OCI-LY1 (cell line): ENCODE results near the gene AFAP1.

Source experiments
- H2AFZ ChIP-seq: fragments of 200-600 bp; sonication (generic), shearing (Covaris generic); 2 replicates; pipeline ENCODE4 v1.6.0; 2014; ENCODE audit warnings: antibody characterized with exemption, mild to moderate bottlenecking, low read length
- H3F3A ChIP-seq: fragments of 200-600 bp; sonication (generic), shearing (Covaris generic); 2 replicates; pipeline ENCODE4 v1.6.0; 2014; ENCODE audit warnings: mild to moderate bottlenecking, antibody characterized with exemption, low read length, moderate library complexity; ENCODE audit not compliant: insufficient read depth
- H3K27ac ChIP-seq: fragments of 200-600 bp; sonication (generic); 2 replicates; pipeline ENCODE4 v1.5.1; 2014; ENCODE audit warnings: low read length, mixed run types, mild to moderate bottlenecking, low read depth; ENCODE audit not compliant: poor library complexity, severe bottlenecking
- H3K27me3 ChIP-seq: fragments of 200-600 bp; sonication (generic); 2 replicates; pipeline ENCODE4 v1.6.0; 2014; ENCODE audit warnings: antibody characterized with exemption, mild to moderate bottlenecking, low read length, moderate library complexity; ENCODE audit not compliant: insufficient read depth
- H3K36me3 ChIP-seq: fragments of 200-600 bp; sonication (generic); 2 replicates; pipeline ENCODE4 v1.6.1; 2014; ENCODE audit warnings: mild to moderate bottlenecking, antibody characterized with exemption, low read length, moderate library complexity, mixed read lengths; ENCODE audit not compliant: insufficient read depth
- H3K4me1 ChIP-seq: fragments of 200-600 bp; sonication (generic); 2 replicates; pipeline ENCODE4 v1.5.1; 2014; ENCODE audit warnings: mild to moderate bottlenecking, low read length, moderate library complexity; ENCODE audit not compliant: insufficient read depth, severe bottlenecking
- H3K4me2 ChIP-seq: fragments of 200-600 bp; sonication (generic), shearing (Covaris generic); 2 replicates; pipeline ENCODE4 v1.6.1; 2014; ENCODE audit warnings: low read length
- H3K4me3 ChIP-seq: fragments of 200-600 bp; sonication (generic); 2 replicates; pipeline ENCODE4 v1.5.1; 2014; ENCODE audit warnings: low read length, low read depth, mild to moderate bottlenecking, mixed read lengths; ENCODE audit not compliant: poor library complexity, severe bottlenecking
- H3K79me2 ChIP-seq: fragments of 200-600 bp; shearing (Covaris generic); 2 replicates; pipeline ENCODE4 v1.6.1; 2016; ENCODE audit warnings: mixed run types, low read length, mixed read lengths; ENCODE audit not compliant: insufficient read depth
- H3K9ac ChIP-seq: fragments of 200-600 bp; sonication (generic), shearing (Covaris generic); 2 replicates; pipeline ENCODE4 v1.6.1; 2014; ENCODE audit warnings: mild to moderate bottlenecking, low read length, mixed read lengths
- H3K9me2 ChIP-seq: fragments of 200-600 bp; sonication (generic), shearing (Covaris generic); 2 replicates; pipeline ENCODE4 v1.6.1; 2014; ENCODE audit warnings: low read depth, mild to moderate bottlenecking, low read length, mixed read lengths
- H3K9me3 ChIP-seq: fragments of 200-600 bp; shearing (Covaris generic); 2 replicates; pipeline ENCODE4 v1.6.1; 2014; ENCODE audit warnings: low read length, mixed read lengths
- H4K20me1 ChIP-seq: fragments of 200-600 bp; sonication (generic), shearing (Covaris generic); 2 replicates; pipeline ENCODE4 v1.6.0; 2016; ENCODE audit warnings: mild to moderate bottlenecking, low read length; ENCODE audit not compliant: insufficient read depth
- CTCF ChIP-seq: fragments of 200-600 bp; sonication (generic), shearing (Covaris generic); IDR thresholded peaks from 2 replicates; pipeline ENCODE4 v1.5.1; 2017; ENCODE audit warnings: mild to moderate bottlenecking, antibody characterized with exemption, low read length, moderate library complexity, mixed read lengths
- EZH2 ChIP-seq: fragments of 200-600 bp; sonication (generic), shearing (Covaris generic); IDR thresholded peaks from 2 replicates; pipeline ENCODE4 v1.8.0; 2017; ENCODE audit warnings: borderline replicate concordance, mixed run types, mild to moderate bottlenecking, antibody characterized with exemption, low read length, moderate library complexity, mixed read lengths

Gene AFAP1

GRCh38 chr4:7964459-7964858 lies 24.8 kb upstream of the AFAP1 start:
- Histone ChIP-seq H3K36me3 (no peaks in the 10 kb centered on the region), H3K4me2 (no peak overlapping the region), H3K27ac (no peak overlapping the region)

GRCh38 chr4:7963691-7964090 lies 24.0 kb upstream of the AFAP1 start:
- Histone ChIP-seq H3K9me3 (no peaks in the 10 kb centered on the region), H3K4me3 (no peak overlapping the region), H3F3A (no peaks in the 10 kb centered on the region), H3K4me1 (peaks cover 3% of the 10 kb centered on the region), H3K9me2 (no peaks in the 10 kb centered on the region), H2AFZ (no peak overlapping the region), H3K79me2 (no peaks in the 10 kb centered on the region), H3K9ac (no peak overlapping the region), H3K27me3 (no peaks in the 10 kb centered on the region), H3K4me2 (no peak overlapping the region), H4K20me1 (no peaks in the 10 kb centered on the region), H3K36me3 (no peaks in the 10 kb centered on the region), H3K27ac (no peak overlapping the region)
- TF ChIP-seq CTCF, result no peak
- TF ChIP-seq EZH2, result no peak

More at GRCh38 chr4:7964459-7964858, 24.8 kb upstream of the AFAP1 start:
- Histone ChIP-seq H3K9me2 (no peaks in the 10 kb centered on the region), H3K4me3 (no peak overlapping the region), H3K79me2 (no peaks in the 10 kb centered on the region), H4K20me1 (no peaks in the 10 kb centered on the region), H2AFZ (no peak overlapping the region), H3F3A (no peaks in the 10 kb centered on the region), H3K9ac (no peak overlapping the region), H3K9me3 (no peaks in the 10 kb centered on the region), H3K4me1 (peaks cover 3% of the 10 kb centered on the region), H3K27me3 (no peaks in the 10 kb centered on the region)
- no peak for TF ChIP-seq CTCF
- no peak for TF ChIP-seq EZH2

- H3K4me2 ChIP-seq, result no peak overlapping the region
- no peaks in the 10 kb centered on the region for H4K20me1 ChIP-seq
- H3K9ac ChIP-seq, result no peak overlapping the region
- no peak overlapping the region for H3K4me3 ChIP-seq
- H3K9me2 ChIP-seq, result no peaks in the 10 kb centered on the region
- H3K27me3 ChIP-seq, result no peaks in the 10 kb centered on the region
- H3K4me1 ChIP-seq, result peaks cover 3% of the 10 kb centered on the region
- no peaks in the 10 kb centered on the region for H3F3A ChIP-seq
- TF ChIP-seq CTCF (no peak), EZH2 (no peak)
- H2AFZ ChIP-seq, result no peak overlapping the region
- no peaks in the 10 kb centered on the region for H3K79me2 ChIP-seq
- H3K27ac ChIP-seq, result no peak overlapping the region
- no peaks in the 10 kb centered on the region for H3K9me3 ChIP-seq
- no peaks in the 10 kb centered on the region for H3K36me3 ChIP-seq
Observed at GRCh38 chr4:7962609-7963508, 23.2 kb upstream of the AFAP1 start.
